Mesothelial cell of epicardium (in vitro differentiated cells): Measurements from ENCODE around the gene BAG3. TPM values are rescaled to one million over a fixed set of nuclear protein-coding genes. Genes with fewer than 3 reads are reported as not detected.

Experiments
- DNase-seq, 2 experiments: peaks; one replicate each; pipeline ENCODE4 v3.0.0; 2021; ENCODE audit warnings: low spot score in 2 of 2; ENCODE audit not compliant: unreplicated experiment in 2 of 2
- H3K27ac Mint-ChIP-seq: 2 replicates; pipeline ENCODE4 v1.8.0; 2021; ENCODE audit warnings: mixed read lengths
- H3K27me3 Mint-ChIP-seq: 2 replicates; pipeline ENCODE4 v1.8.0; 2021; ENCODE audit warnings: low read depth, mixed read lengths
- H3K36me3 Mint-ChIP-seq: 2 replicates; pipeline ENCODE4 v1.8.0; 2021; ENCODE audit warnings: mixed read lengths
- H3K4me1 Mint-ChIP-seq: 2 replicates; pipeline ENCODE4 v1.8.0; 2021; ENCODE audit warnings: mixed read lengths
- H3K4me3 Mint-ChIP-seq: 2 replicates; pipeline ENCODE4 v1.8.0; 2021; ENCODE audit warnings: mild to moderate bottlenecking, moderate library complexity, mixed read lengths
- H3K9me3 Mint-ChIP-seq: 2 replicates; pipeline ENCODE4 v1.8.0; 2021; ENCODE audit warnings: mixed read lengths
- CTCF ChIP-seq: fragments of 200-600 bp; sonication (generic); IDR thresholded peaks from one replicate; pipeline ENCODE4 v1.5.0; 2021; ENCODE audit warnings: antibody characterized with exemption; ENCODE audit not compliant: unreplicated experiment
- total RNA-seq: library from RNA; stranded (reverse); gene quantifications from 3 replicates; pipeline ENCODE4 v1.2.1, GENCODE V29; 2021

Gene BAG3
- 22.2 to 23.3 TPM (median 23.0 TPM) in 3 replicates for total RNA-seq

- no peaks in the 10 kb centered on the region for H3K27me3 Mint-ChIP-seq
- peak; percentile 80 for DNase-seq
- peaks cover 41% of the 10 kb centered on the region for H3K4me1 Mint-ChIP-seq
- no peaks in the 10 kb centered on the region for H3K36me3 Mint-ChIP-seq
- no peak for TF ChIP-seq CTCF
- peak within 1 kb of the TSS; percentile 99 for H3K27ac Mint-ChIP-seq
- no peaks in the 10 kb centered on the region for H3K9me3 Mint-ChIP-seq
- H3K4me3 Mint-ChIP-seq = peak within 1 kb of the TSS; percentile 97
Measured at GRCh38 chr10:119650692-119651513, at the start of gene BAG3. Gene BAG3, plus strand, starts transcription at chr10:119651380. Its CDS starts 296 bp downstream, at chr10:119651676.

- Mint-ChIP-seq H3K4me1 (peaks cover 4% of the 10 kb centered on the region), H3K4me3 (no peak overlapping the region), H3K9me3 (peaks cover 6% of the 10 kb centered on the region), H3K36me3 (peaks cover 5% of the 10 kb centered on the region), H3K27me3 (peaks cover 3% of the 10 kb centered on the region), H3K27ac (no peak overlapping the region)
- no peak for TF ChIP-seq CTCF
- no peak for DNase-seq
Measured at GRCh38 chr10:119602241-119603095, 48.7 kb upstream of the BAG3 start.

DNA sequence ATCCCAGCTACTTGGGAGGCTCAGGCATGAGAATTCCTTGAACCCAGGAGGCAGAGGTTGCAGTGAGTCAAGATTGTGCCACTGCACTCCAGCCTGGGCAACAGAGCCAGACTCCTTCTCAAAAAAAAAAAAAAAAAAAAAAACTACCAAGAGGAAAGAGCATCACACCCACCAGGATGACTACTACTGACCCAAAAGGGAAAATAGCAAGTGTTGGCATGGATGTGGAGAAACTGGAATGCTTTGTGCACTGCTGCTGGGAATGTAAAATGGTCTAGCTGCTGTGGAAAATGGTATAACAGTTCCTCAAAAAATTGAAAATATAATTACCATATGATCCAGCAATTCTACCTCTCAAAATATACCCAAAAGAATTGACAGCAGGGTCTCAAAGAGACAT lies 46.7 kb upstream of the BAG3 start:
- Mint-ChIP-seq H3K36me3 (no peaks in the 10 kb centered on the region), H3K4me3 (no peak overlapping the region), H3K27ac (no peak overlapping the region), H3K9me3 (no peaks in the 10 kb centered on the region), H3K4me1 (peaks cover 2% of the 10 kb centered on the region), H3K27me3 (peaks cover 6% of the 10 kb centered on the region)
- DNase-seq = no peak
- TF ChIP-seq CTCF = no peak

GRCh38 chr10:119608316-119609155 lies 42.6 kb upstream of the BAG3 start:
- Mint-ChIP-seq H3K27me3 (peaks cover 3% of the 10 kb centered on the region), H3K4me1 (peaks cover 2% of the 10 kb centered on the region), H3K27ac (no peak overlapping the region), H3K9me3 (peaks cover 8% of the 10 kb centered on the region), H3K36me3 (no peaks in the 10 kb centered on the region), H3K4me3 (no peak overlapping the region)
- DNase-seq = no peak
- TF ChIP-seq CTCF = no peak

- no peaks in the 10 kb centered on the region for H3K36me3 Mint-ChIP-seq
- H3K4me3 Mint-ChIP-seq = no peak overlapping the region
- TF ChIP-seq CTCF = no peak
- peaks cover 3% of the 10 kb centered on the region for H3K27me3 Mint-ChIP-seq
- peaks cover 8% of the 10 kb centered on the region for H3K9me3 Mint-ChIP-seq
- H3K4me1 Mint-ChIP-seq = peaks cover 2% of the 10 kb centered on the region
- H3K27ac Mint-ChIP-seq = no peak overlapping the region
- DNase-seq = no peak
Measured at GRCh38 chr10:119609516-119609915, 41.7 kb upstream of the BAG3 start.
